K562 (cell line): Measurements from ENCODE around the gene NPB. TPM values are rescaled to one million over a fixed set of nuclear protein-coding genes. Genes with fewer than 3 reads are reported as not detected.

ENCODE experiments used
- BRCA1 ChIP-seq, 2 experiments: fragments of 450-650 bp in 1 of 2; sonication (generic) in 1 of 2; formaldehyde crosslinking in 1 of 2; IDR thresholded peaks; 2 replicates each; pipeline versions ENCODE4 v1.5.0 to v1.6.1; 2017 to 2020; ENCODE audit warnings: mild to moderate bottlenecking in 1 of 2, missing genetic modification reagents in 1 of 2
- CBX8 ChIP-seq: fragments of 200-600 bp; sonication (generic); IDR thresholded peaks from 2 replicates; pipeline ENCODE4 v1.6.1; 2012; ENCODE audit warnings: borderline replicate concordance, mixed run types, low read depth, mild to moderate bottlenecking, moderate library complexity, mixed read lengths, low read length, control low read depth, inconsistent platforms; ENCODE audit not compliant: poor library complexity, severe bottlenecking; ENCODE audit errors: extremely low read depth
- E2F3 ChIP-seq: fragments of 250-450 bp; sonication (Bioruptor Pico); IDR thresholded peaks from 2 replicates; pipeline ENCODE4 v1.4.0; 2020; ENCODE audit warnings: mild to moderate bottlenecking
- EZH2 ChIP-seq: IDR thresholded peaks from 2 replicates; pipeline ENCODE4 v1.6.1; 2012; ENCODE audit warnings: low read depth, mild to moderate bottlenecking, inconsistent platforms, low read length, borderline replicate concordance
- IRF2 ChIP-seq: sonication (generic); formaldehyde crosslinking; IDR thresholded peaks from 2 replicates; pipeline ENCODE4 v1.8.1; 2022; ENCODE audit warnings: mild to moderate bottlenecking, missing genetic modification reagents
- KDM1A ChIP-seq, 2 experiments: fragments of 450-650 bp; IDR thresholded peaks; 2 replicates each; pipeline ENCODE4 v1.6.1; 2016; ENCODE audit warnings: mild to moderate bottlenecking in 2 of 2
- KDM5B ChIP-seq: fragments of 200-600 bp; sonication (generic); IDR thresholded peaks from 2 replicates; pipeline ENCODE4 v1.6.1; 2012; ENCODE audit warnings: low read depth, mild to moderate bottlenecking, moderate library complexity, low read length, control low read depth, inconsistent platforms; ENCODE audit not compliant: insufficient replicate concordance
- KHSRP ChIP-seq: fragments of 450-650 bp; IDR thresholded peaks from 2 replicates; pipeline ENCODE4 v1.6.1; 2017
- MBD2 ChIP-seq: sonication (generic); IDR thresholded peaks from 2 replicates; pipeline ENCODE4 v1.6.1; 2016; ENCODE audit warnings: low read depth, borderline replicate concordance
- MECOM ChIP-seq: fragments of 250-450 bp; sonication (Bioruptor Pico); IDR thresholded peaks from 2 replicates; pipeline ENCODE4 v1.8.0; 2022; ENCODE audit warnings: inconsistent platforms
- RBM22 ChIP-seq: fragments of 200-400 bp; formaldehyde crosslinking; IDR thresholded peaks from 2 replicates; pipeline ENCODE4 v1.6.1; 2018; ENCODE audit warnings: low read length, low read depth; ENCODE audit not compliant: poor library complexity, severe bottlenecking
- SIN3B ChIP-seq: fragments of 450-650 bp; IDR thresholded peaks from 2 replicates; pipeline ENCODE4 v1.6.1; 2017; ENCODE audit warnings: low read depth, mild to moderate bottlenecking, moderate library complexity
- SNAPC5 ChIP-seq: fragments of 250-450 bp; sonication (Bioruptor Pico); IDR thresholded peaks from 2 replicates; pipeline ENCODE4 v1.8.0; 2021; ENCODE audit warnings: moderate library complexity, mild to moderate bottlenecking, inconsistent platforms
- SRSF3 ChIP-seq: fragments of 200-400 bp; formaldehyde crosslinking; IDR thresholded peaks from 2 replicates; pipeline ENCODE4 v1.6.1; 2016; ENCODE audit warnings: mild to moderate bottlenecking, low read length, moderate library complexity; ENCODE audit not compliant: insufficient read depth
- ZBTB11 ChIP-seq, 3 experiments: fragments of 200-800 bp in 1 of 3; fragments of 250-450 bp in 1 of 3; fragments of 450-650 bp in 1 of 3; sonication (Bioruptor Pico) in 1 of 3; sonication (Bioruptor generic) in 1 of 3; formaldehyde crosslinking in 1 of 3; IDR thresholded peaks; 2 replicates each; pipeline versions ENCODE4 v1.6.1 to v1.8.0; 2016 to 2022; ENCODE audit warnings: mild to moderate bottlenecking in 2 of 3, missing genetic modification characterization in 2 of 3, missing compliant biosample characterization in 1 of 3, moderate library complexity in 1 of 3
- ZNF668 ChIP-seq: fragments of 250-450 bp; sonication (Bioruptor Pico); IDR thresholded peaks from 2 replicates; pipeline ENCODE4 v1.8.0; 2022; ENCODE audit warnings: mild to moderate bottlenecking, inconsistent platforms
- polyA plus RNA-seq, 8 experiments: library from polyadenylated mRNA; depleted of rRNA in 4 of 8; stranded (reverse) in 5 of 8; unstranded in 3 of 8; fragments of >200 nt; fragmentation: Nextera tagmentation in 2 of 8; fragmentation: Illumina TruSeq in 1 of 8; extraction: Ambion mirVana in 2 of 8; extraction: Trizol in 1 of 8; gene quantifications; 2 replicates each; pipeline versions ENCODE4 v1.2.1 to v1.2.3, GENCODE V29; 2011 to 2014; ENCODE audit warnings: inconsistent platforms in 1 of 8, missing spikeins in 1 of 8
- total RNA-seq, 7 experiments: library from RNA; depleted of rRNA in 6 of 7; stranded (reverse); fragments of >200 nt in 6 of 7; fragmentation: Illumina TruSeq in 2 of 7; extraction: Trizol in 2 of 7; gene quantifications; 2 replicates each; pipeline versions ENCODE4 v1.2.1 to v1.2.3, GENCODE V29; 2011 to 2021; ENCODE audit warnings: low replicate concordance in 1 of 7

Gene NPB
- total and polyA plus RNA-seq, 9 of the 15 experiments (the other 6 are each of a cell fraction or from before 2014, with no cell fraction given), result 0.03 to 0.61 (median 0.14) TPM; not detected in 2

GRCh38 chr17:81934850-81935708 lies 33.0 kb downstream of the NPB start (continued):
- TF ChIP-seq MBD2 (no peak), KDM1A (IDR thresholded peaks at IDR 0.05) (no peak), EZH2 (no peak), SNAPC5 (CRISPR knock-in tag) (no peak), ZNF668 (CRISPR knock-in tag) (no peak), KHSRP (no peak), BRCA1 (IDR thresholded peaks at IDR 0.05) (no peak), BRCA1 (CRISPR knock-in tag; IDR thresholded peaks at IDR 0.05) (no peak), CBX8 (no peak), SIN3B (no peak), MECOM (CRISPR knock-in tag) (no peak), ZBTB11 (CRISPR knock-in tag; IDR thresholded peaks at IDR 0.05) (no peak), E2F3 (CRISPR knock-in tag) (no peak), RBM22 (peak; percentile 20), IRF2 (CRISPR knock-in tag) (0 out of 2 replicates have a peak, but pooled peaks have one; percentile 27), SRSF3 (no peak), KDM5B (peak; percentile 39)
- TF ChIP-seq, all 486 proteins: peak for 6
